HG03521 (cell line): ENCODE results near the gene DCTN4.
"Not testable (repeated sequence)": the region's sequence is repeated elsewhere in the genome, so short reads cannot be mapped to it uniquely, and the experiment has no call there.

ENCODE experiments used
- ATAC-seq: cut with Tn5 transposase; IDR thresholded peaks from one replicate; pipeline ENCODE4 v1.9.1; 2021; ENCODE audit warnings: mild to moderate bottlenecking, moderate library complexity; ENCODE audit not compliant: unreplicated experiment

Gene DCTN4

GRCh38 chr5:150758531-150759333 lies at the start of gene DCTN4:
Gene DCTN4 (minus strand): TSS chr5:150759017. CDS start chr5:150758993, 24 bp downstream.
- peak; percentile 95 for ATAC-seq

GRCh38 chr5:150804388-150804787 lies 45.6 kb upstream of the DCTN4 start:
- ATAC-seq = no peak

- no peak for ATAC-seq
These were observed 42.5 kb upstream of the DCTN4 start for GRCh38 chr5:150801117-150801927.

GRCh38 chr5:150797384-150797783 lies 38.6 kb upstream of the DCTN4 start:
- ATAC-seq = no peak

GRCh38 chr5:150794927-150795326 lies 36.1 kb upstream of the DCTN4 start:
- ATAC-seq = no peak

GRCh38 chr5:150793423-150793888 lies 34.6 kb upstream of the DCTN4 start:
- ATAC-seq = not testable (repeated sequence)

- ATAC-seq = no peak
These were observed 32.7 kb upstream of the DCTN4 start for GRCh38 chr5:150791536-150791935.

- peak; percentile 92 for ATAC-seq
These were observed 31.3 kb upstream of the DCTN4 start for GRCh38 chr5:150789943-150790611.

- ATAC-seq = no peak
These were observed 30.6 kb upstream of the DCTN4 start for GRCh38 chr5:150789450-150789849.

- ATAC-seq = no peak
These were observed 30.2 kb upstream of the DCTN4 start for GRCh38 chr5:150788977-150789376.

- ATAC-seq = no peak
These were observed 28.8 kb upstream of the DCTN4 start for GRCh38 chr5:150787656-150788055.

- ATAC-seq = no peak
These were observed 28.1 kb upstream of the DCTN4 start for GRCh38 chr5:150786876-150787275.

- no peak for ATAC-seq
These were observed 27.1 kb upstream of the DCTN4 start for GRCh38 chr5:150785950-150786349.

GRCh38 chr5:150783422-150783928 lies 24.7 kb upstream of the DCTN4 start:
- peak; percentile 47 for ATAC-seq

- no peak for ATAC-seq
These were observed 24.0 kb upstream of the DCTN4 start for GRCh38 chr5:150782850-150783249.

- no peak for ATAC-seq
These were observed 23.1 kb upstream of the DCTN4 start for GRCh38 chr5:150781706-150782614.

GRCh38 chr5:150780816-150781221 lies 22.0 kb upstream of the DCTN4 start:
- ATAC-seq = no peak

GRCh38 chr5:150780187-150780692 lies 21.4 kb upstream of the DCTN4 start:
- ATAC-seq = peak; percentile 47

GRCh38 chr5:150779397-150780186 lies 20.8 kb upstream of the DCTN4 start:
- peak; percentile 2 for ATAC-seq
